Tibial nerve (tissue), 4 donors: ENCODE data around the gene TBC1D14.

Source experiments
- EP300 ChIP-seq, 2 donors: sonication (generic); formaldehyde crosslinking; IDR thresholded peaks; one replicate each; pipeline ENCODE4 v1.6.1; 2017; ENCODE audit warnings: antibody characterized with exemption in 2 of 2, mild to moderate bottlenecking in 1 of 2
- TF ChIP-seq, protein P1 (sequence below), 5 experiments: fragments of 200-600 bp in 3 of 5; fragments of 450-650 bp in 2 of 5; sonication (generic) in 3 of 5; IDR thresholded peaks; one replicate each; pipeline ENCODE4 v1.5.1; 2016 to 2019; ENCODE audit warnings: antibody characterized with exemption in 5 of 5, mild to moderate bottlenecking in 3 of 5, moderate library complexity in 2 of 5

DNA sequence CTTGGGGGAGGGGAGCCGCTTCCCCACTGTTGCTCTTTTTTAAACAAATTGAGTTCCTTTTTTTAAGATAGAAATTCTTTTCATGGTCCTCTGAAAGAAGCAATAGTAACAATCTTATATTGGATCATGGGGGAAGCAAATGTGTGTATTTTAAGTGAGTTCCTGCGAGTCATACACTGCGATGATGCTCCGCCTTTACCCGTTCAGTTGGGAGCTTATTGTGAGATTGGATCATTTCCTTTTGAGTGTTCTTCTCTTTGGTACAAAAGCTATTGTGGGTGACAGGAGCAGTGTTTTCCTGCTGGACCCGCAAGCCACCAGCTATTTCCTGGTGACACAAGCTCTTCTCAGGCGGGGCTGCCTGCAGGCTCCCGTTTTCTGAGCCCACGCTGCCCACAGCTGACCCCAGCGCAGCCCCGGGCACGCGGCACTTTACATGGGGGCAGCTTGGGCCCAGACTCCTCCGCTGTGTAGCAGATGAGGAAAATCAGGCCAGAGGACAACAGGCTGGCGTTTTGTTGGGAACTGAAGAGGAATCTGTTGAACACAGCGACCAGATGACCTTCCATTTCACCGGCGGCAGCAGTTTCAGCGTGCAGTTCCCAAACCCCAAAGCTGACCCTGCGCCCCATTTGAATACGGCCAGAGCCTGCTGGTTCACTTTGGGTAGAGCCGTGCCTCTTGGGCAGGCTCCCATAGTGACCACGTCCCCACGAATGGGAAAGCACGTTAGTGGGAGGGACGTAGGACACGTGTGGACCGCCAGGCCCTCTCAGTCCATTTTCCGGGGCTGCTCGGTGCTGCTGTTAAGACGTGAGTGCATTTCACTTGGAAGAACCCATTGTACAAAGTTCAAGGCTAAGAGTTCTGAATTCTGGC lies 145.7 kb downstream of the TBC1D14 start:
- TF ChIP-seq EP300 (IDR thresholded peaks at IDR 0.05): no peak
- TF ChIP-seq, protein P1, sequence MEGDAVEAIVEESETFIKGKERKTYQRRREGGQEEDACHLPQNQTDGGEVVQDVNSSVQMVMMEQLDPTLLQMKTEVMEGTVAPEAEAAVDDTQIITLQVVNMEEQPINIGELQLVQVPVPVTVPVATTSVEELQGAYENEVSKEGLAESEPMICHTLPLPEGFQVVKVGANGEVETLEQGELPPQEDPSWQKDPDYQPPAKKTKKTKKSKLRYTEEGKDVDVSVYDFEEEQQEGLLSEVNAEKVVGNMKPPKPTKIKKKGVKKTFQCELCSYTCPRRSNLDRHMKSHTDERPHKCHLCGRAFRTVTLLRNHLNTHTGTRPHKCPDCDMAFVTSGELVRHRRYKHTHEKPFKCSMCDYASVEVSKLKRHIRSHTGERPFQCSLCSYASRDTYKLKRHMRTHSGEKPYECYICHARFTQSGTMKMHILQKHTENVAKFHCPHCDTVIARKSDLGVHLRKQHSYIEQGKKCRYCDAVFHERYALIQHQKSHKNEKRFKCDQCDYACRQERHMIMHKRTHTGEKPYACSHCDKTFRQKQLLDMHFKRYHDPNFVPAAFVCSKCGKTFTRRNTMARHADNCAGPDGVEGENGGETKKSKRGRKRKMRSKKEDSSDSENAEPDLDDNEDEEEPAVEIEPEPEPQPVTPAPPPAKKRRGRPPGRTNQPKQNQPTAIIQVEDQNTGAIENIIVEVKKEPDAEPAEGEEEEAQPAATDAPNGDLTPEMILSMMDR (IDR thresholded peaks at IDR 0.05): no peak
